Endothelial cell (in vitro differentiated cells): ENCODE data around the gene KIAA1671. TPM values are rescaled to one million over a fixed set of nuclear protein-coding genes. Genes with fewer than 3 reads are reported as not detected.

Source experiments
- DNase-seq: peaks from one replicate; pipeline ENCODE4 v3.0.0; 2021; ENCODE audit warnings: low spot score
- H3K27ac Mint-ChIP-seq: one replicate; pipeline ENCODE4 v1.8.0; 2021; ENCODE audit warnings: mixed read lengths, inconsistent platforms; ENCODE audit not compliant: unreplicated experiment
- H3K27me3 Mint-ChIP-seq: one replicate; pipeline ENCODE4 v1.8.0; 2021; ENCODE audit warnings: mild to moderate bottlenecking, moderate library complexity, mixed read lengths, inconsistent platforms; ENCODE audit not compliant: unreplicated experiment
- H3K36me3 Mint-ChIP-seq: one replicate; pipeline ENCODE4 v1.8.0; 2021; ENCODE audit warnings: mild to moderate bottlenecking, low read depth, mixed read lengths, inconsistent platforms; ENCODE audit not compliant: unreplicated experiment
- H3K4me1 Mint-ChIP-seq: one replicate; pipeline ENCODE4 v1.8.0; 2021; ENCODE audit warnings: mild to moderate bottlenecking, mixed read lengths, inconsistent platforms; ENCODE audit not compliant: unreplicated experiment
- H3K4me3 Mint-ChIP-seq: one replicate; pipeline ENCODE4 v1.8.0; 2021; ENCODE audit warnings: mild to moderate bottlenecking, mixed read lengths, inconsistent platforms; ENCODE audit not compliant: unreplicated experiment
- H3K9me3 Mint-ChIP-seq: one replicate; pipeline ENCODE4 v1.8.0; 2021; ENCODE audit warnings: mixed read lengths, inconsistent platforms; ENCODE audit not compliant: unreplicated experiment
- total RNA-seq: library from RNA; stranded (reverse); fragmentation: NEBNext Ultra II Directional; extraction: Animal tissue kit (Norgen Biotek cat#: 25700); gene quantifications from one replicate; pipeline ENCODE4 v1.2.1, GENCODE V29; 2021; ENCODE audit not compliant: unreplicated experiment
- TF ChIP-seq, protein P1 (sequence below): fragments of 200-600 bp; sonication (generic); IDR thresholded peaks from one replicate; pipeline ENCODE4 v1.5.0; 2021; ENCODE audit warnings: antibody characterized with exemption; ENCODE audit not compliant: unreplicated experiment

KIAA1671 gene
- total RNA-seq, 1 donor from 2014 or later, result 92.1 TPM

DNA sequence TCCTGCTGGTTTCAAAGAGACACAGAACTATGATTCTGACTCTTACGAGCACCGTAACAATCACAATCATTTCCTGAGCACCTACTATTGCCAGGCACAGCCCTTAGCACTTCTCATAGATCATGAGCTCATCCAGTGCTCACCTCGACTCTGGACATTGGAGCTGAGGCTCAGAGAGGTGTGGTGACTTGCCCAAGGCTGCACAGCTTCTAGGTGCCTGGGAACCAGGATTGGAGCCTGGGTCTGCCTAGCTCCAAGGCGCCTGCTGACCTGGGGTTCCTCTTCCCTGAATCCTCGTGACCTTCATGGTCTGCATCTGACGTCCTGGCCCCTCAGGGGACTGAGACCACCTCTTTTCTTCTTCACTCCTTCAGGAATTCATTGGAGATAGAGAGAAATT lies 196.5 kb downstream of the KIAA1671 start:
- Mint-ChIP-seq H3K36me3 (peaks cover 11% of the 10 kb centered on the region), H3K27ac (no peak overlapping the region), H3K9me3 (no peaks in the 10 kb centered on the region), H3K27me3 (peaks cover 3% of the 10 kb centered on the region), H3K4me3 (no peak overlapping the region), H3K4me1 (peaks cover 28% of the 10 kb centered on the region)
- TF ChIP-seq, protein P1, sequence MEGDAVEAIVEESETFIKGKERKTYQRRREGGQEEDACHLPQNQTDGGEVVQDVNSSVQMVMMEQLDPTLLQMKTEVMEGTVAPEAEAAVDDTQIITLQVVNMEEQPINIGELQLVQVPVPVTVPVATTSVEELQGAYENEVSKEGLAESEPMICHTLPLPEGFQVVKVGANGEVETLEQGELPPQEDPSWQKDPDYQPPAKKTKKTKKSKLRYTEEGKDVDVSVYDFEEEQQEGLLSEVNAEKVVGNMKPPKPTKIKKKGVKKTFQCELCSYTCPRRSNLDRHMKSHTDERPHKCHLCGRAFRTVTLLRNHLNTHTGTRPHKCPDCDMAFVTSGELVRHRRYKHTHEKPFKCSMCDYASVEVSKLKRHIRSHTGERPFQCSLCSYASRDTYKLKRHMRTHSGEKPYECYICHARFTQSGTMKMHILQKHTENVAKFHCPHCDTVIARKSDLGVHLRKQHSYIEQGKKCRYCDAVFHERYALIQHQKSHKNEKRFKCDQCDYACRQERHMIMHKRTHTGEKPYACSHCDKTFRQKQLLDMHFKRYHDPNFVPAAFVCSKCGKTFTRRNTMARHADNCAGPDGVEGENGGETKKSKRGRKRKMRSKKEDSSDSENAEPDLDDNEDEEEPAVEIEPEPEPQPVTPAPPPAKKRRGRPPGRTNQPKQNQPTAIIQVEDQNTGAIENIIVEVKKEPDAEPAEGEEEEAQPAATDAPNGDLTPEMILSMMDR, result no peak
- DNase-seq, result no peak

DNA sequence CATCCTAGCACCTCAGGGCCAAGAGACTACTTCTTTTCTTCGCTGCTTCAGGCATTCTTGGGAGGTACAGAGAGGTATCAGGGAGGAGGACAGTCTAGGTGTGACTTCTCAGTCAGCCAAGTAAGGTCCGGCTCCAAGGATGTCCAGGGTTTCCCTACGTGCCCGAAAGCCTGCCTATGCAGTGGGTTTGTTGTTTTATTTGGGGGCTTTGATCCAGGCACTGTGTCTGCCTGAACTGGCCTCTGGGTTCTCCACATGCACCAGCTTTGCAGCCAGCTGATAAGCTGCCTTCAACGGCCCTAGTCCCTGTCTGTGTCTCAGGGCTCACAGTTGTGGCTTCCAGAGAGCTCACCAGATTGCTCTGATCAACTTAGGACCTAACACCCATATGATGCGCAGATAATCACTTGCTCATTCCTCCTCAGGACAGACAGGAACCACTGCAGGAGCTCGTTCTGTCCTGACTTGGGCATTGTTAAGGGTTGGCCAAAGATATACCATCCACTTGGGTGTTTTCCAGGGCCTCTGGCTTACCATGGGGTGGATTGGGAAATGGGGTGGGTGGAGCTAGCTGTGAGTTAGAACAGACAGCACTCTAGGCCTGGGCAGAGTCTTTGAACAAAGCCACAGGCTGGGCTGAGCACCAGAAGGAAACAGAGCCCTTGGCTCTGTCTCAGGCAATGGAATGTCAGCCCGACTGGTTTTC lies 201.6 kb downstream of the KIAA1671 start:
- H3K36me3 Mint-ChIP-seq, result peaks cover 21% of the 10 kb centered on the region
- no peaks in the 10 kb centered on the region for H3K9me3 Mint-ChIP-seq
- H3K27ac Mint-ChIP-seq, result no peak overlapping the region
- TF ChIP-seq, protein P1, result no peak
- H3K27me3 Mint-ChIP-seq, result peaks cover 3% of the 10 kb centered on the region
- H3K4me3 Mint-ChIP-seq, result no peak overlapping the region
- H3K4me1 Mint-ChIP-seq, result peaks cover 5% of the 10 kb centered on the region
- DNase-seq, result no peak

DNA sequence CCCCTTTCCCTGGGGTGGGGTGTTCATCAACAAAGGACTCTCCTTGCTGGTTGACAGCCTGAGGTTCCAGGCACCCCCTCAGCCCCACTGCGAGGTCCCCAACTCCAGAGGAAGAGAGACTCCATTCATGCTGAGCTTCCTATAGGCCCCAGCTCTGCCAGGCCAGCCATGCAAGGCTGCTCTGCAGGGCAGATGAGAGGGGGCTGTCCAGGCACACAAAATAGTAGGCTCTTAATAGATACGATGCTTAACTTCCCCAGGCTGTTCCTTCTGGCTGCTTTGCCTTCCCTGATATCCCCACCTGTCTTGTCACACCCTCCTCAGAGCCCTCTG lies 202.1 kb downstream of the KIAA1671 start:
- TF ChIP-seq, protein P1, result no peak
- H3K36me3 Mint-ChIP-seq, result peaks cover 18% of the 10 kb centered on the region
- H3K27ac Mint-ChIP-seq, result no peak overlapping the region
- no peak overlapping the region for H3K4me3 Mint-ChIP-seq
- H3K9me3 Mint-ChIP-seq, result no peaks in the 10 kb centered on the region
- no peak for DNase-seq
- H3K27me3 Mint-ChIP-seq, result peaks cover 2% of the 10 kb centered on the region
- H3K4me1 Mint-ChIP-seq, result peaks cover 1% of the 10 kb centered on the region

DNA sequence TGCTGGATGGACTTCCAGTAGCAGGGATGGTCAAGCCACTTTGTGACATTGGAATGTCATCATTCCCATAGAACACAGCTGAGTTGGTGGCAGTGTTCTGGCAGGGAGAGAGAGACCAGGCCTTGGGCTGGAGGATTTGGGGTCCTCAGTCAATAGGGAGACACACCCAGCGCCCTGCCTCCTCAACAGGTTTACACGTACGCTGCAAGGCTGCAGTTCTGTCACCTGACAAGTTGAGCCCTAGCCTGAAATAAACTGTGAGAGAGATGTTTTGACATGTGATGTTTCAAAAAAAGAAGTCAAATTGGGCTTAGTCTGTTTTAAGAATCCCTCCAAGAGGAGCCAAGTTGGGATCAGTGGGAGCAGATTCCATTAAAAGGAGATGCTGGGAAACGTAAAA lies 204.2 kb downstream of the KIAA1671 start:
- Mint-ChIP-seq H3K9me3 (no peaks in the 10 kb centered on the region), H3K4me1 (no peaks in the 10 kb centered on the region), H3K36me3 (peaks cover 18% of the 10 kb centered on the region), H3K4me3 (no peak overlapping the region), H3K27me3 (peaks cover 5% of the 10 kb centered on the region), H3K27ac (no peak overlapping the region)
- TF ChIP-seq, protein P1, result no peak
- no peak for DNase-seq

DNA sequence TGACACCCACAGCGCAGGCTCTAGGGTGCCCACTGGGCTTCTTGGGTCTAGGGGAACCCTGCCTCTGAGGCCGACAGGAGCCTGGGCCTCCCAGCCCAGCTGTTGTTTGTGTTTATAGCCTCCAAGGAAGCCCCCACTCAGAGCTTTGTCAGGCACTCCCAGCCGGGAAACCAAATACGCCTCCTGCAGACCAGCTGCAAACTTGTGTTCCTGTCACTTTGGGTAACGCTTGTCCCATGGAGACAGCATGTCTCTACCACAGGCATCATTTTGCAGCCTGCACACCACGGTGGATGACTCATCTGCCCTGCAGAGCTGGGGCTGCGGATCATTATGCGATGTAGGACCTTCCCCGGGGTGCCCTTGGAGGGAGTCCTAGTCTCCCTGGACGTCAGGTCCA lies 206.5 kb downstream of the KIAA1671 start:
- Mint-ChIP-seq H3K27ac (no peak overlapping the region), H3K4me1 (no peaks in the 10 kb centered on the region)

More for the DNA sequence above, 206.5 kb downstream of the KIAA1671 start:
- Mint-ChIP-seq H3K4me3 (no peak overlapping the region), H3K36me3 (peaks cover 14% of the 10 kb centered on the region), H3K9me3 (no peaks in the 10 kb centered on the region), H3K27me3 (peaks cover 5% of the 10 kb centered on the region)
- DNase-seq, result no peak
- TF ChIP-seq, protein P1, result no peak
